SK-N-SH (cell line): Measurements from ENCODE around the gene GARNL3. TPM values are rescaled to one million over a fixed set of nuclear protein-coding genes. Genes with fewer than 3 reads are reported as not detected.

Experiments
- CTCF ChIA-PET: fragments of 300-600, 350-600 bp; formaldehyde crosslinking; extraction: SDS; loops from one replicate; lab custom pipeline; 2021; lab: Yijun Ruan, JAX
- POLR2A ChIA-PET: fragments of 350-600 bp; sonication (Branson Sonifier 250); formaldehyde crosslinking; extraction: SDS; loops from one replicate; lab custom pipeline; 2020; ENCODE audit warnings: antibody characterized with exemption, inconsistent platforms; lab: Yijun Ruan, JAX
- DNase-seq: peaks from one replicate; pipeline ENCODE4 v3.0.0; 2012
- H2AFZ ChIP-seq: fragments of 200-600 bp; sonication (generic); 2 replicates; pipeline ENCODE4 v1.8.1; 2016; ENCODE audit warnings: antibody characterized with exemption, mild to moderate bottlenecking, low read depth
- H3F3A ChIP-seq: fragments of 200-600 bp; sonication (generic); replicated peaks from 2 replicates; pipeline ENCODE3; 2016; ENCODE audit warnings: antibody characterized with exemption, mild to moderate bottlenecking; ENCODE audit not compliant: insufficient read depth
- H3K27ac ChIP-seq, 2 experiments: fragments of 200-500 bp in 1 of 2; fragments of 200-600 bp in 1 of 2; sonication (Bioruptor generic) in 1 of 2; sonication (generic), shearing (Covaris generic) in 1 of 2; 2 replicates each; pipeline versions ENCODE4 v1.5.1 to v1.6.1; 2014 to 2016; ENCODE audit warnings: low read depth in 2 of 2, inconsistent platforms in 1 of 2, low read length in 1 of 2, mild to moderate bottlenecking in 1 of 2, mixed read lengths in 1 of 2
- H3K27me3 ChIP-seq: fragments of 200-600 bp; sonication (generic), shearing (Covaris generic); 2 replicates; pipeline ENCODE4 v1.6.1; 2016; ENCODE audit warnings: mixed run types; ENCODE audit not compliant: insufficient read depth
- H3K36me3 ChIP-seq, 2 experiments: fragments of 200-500 bp in 1 of 2; fragments of 200-600 bp in 1 of 2; sonication (Bioruptor generic) in 1 of 2; sonication (generic) in 1 of 2; replicated peaks in 1 of 2; 2 replicates each; pipeline versions ENCODE3 to v1.5.1; 2014 to 2016; ENCODE audit warnings: low read length in 1 of 2, mild to moderate bottlenecking in 1 of 2; ENCODE audit not compliant: insufficient read depth in 2 of 2, control insufficient read depth in 1 of 2
- H3K4me1 ChIP-seq, 2 experiments: fragments of 200-500 bp in 1 of 2; fragments of 200-600 bp in 1 of 2; sonication (Bioruptor generic) in 1 of 2; sonication (generic), shearing (Covaris generic) in 1 of 2; 2 replicates each; pipeline versions ENCODE4 v1.5.1 to v1.6.1; 2014 to 2016; ENCODE audit warnings: low read depth in 1 of 2, low read length in 1 of 2, mixed run types in 1 of 2; ENCODE audit not compliant: insufficient read depth in 2 of 2, control insufficient read depth in 1 of 2
- H3K4me2 ChIP-seq: fragments of 200-600 bp; sonication (generic), shearing (Covaris generic); 2 replicates; pipeline ENCODE4 v1.6.1; 2017; ENCODE audit warnings: mixed run types
- H3K4me3 ChIP-seq, 2 experiments: fragments of 200-500 bp in 1 of 2; fragments of 200-600 bp in 1 of 2; sonication (Bioruptor generic) in 1 of 2; sonication (generic), shearing (Covaris generic) in 1 of 2; 2 replicates each; pipeline versions ENCODE4 v1.5.1 to v1.8.1; 2014 to 2016; ENCODE audit warnings: low read depth in 2 of 2, inconsistent platforms in 1 of 2, low read length in 1 of 2, mild to moderate bottlenecking in 1 of 2, mixed read lengths in 1 of 2, moderate library complexity in 1 of 2
- H3K79me2 ChIP-seq: fragments of 200-600 bp; sonication (generic); 2 replicates; pipeline ENCODE4 v1.8.1; 2017; ENCODE audit warnings: mild to moderate bottlenecking; ENCODE audit not compliant: insufficient read depth
- H3K9ac ChIP-seq: fragments of 200-600 bp; sonication (generic); 2 replicates; pipeline ENCODE4 v1.6.1; 2017; ENCODE audit warnings: mixed run types
- H3K9me2 ChIP-seq: fragments of 200-600 bp; sonication (generic); 2 replicates; pipeline ENCODE4 v1.6.1; 2017; ENCODE audit warnings: mixed run types
- H3K9me3 ChIP-seq: fragments of 200-600 bp; sonication (generic); 2 replicates; pipeline ENCODE4 v1.6.1; 2017; ENCODE audit warnings: mixed run types, mild to moderate bottlenecking, moderate library complexity
- H4K20me1 ChIP-seq: fragments of 200-600 bp; sonication (generic); 2 replicates; pipeline ENCODE4 v1.6.1; 2017; ENCODE audit warnings: mild to moderate bottlenecking, mixed run types; ENCODE audit not compliant: insufficient read depth
- EZH2phosphoT487 ChIP-seq: fragments of 200-600 bp; sonication (generic); IDR thresholded peaks from 2 replicates; pipeline ENCODE4 v1.6.1; 2017; ENCODE audit warnings: low read depth, mixed run types, mild to moderate bottlenecking, antibody characterized with exemption, moderate library complexity, borderline replicate concordance
- GATA2 ChIP-seq: sonication (generic); formaldehyde crosslinking; IDR thresholded peaks from 2 replicates; pipeline ENCODE4 v1.5.0; 2020; ENCODE audit warnings: mild to moderate bottlenecking, missing genetic modification reagents
- NFIC ChIP-seq: IDR thresholded peaks from 2 replicates; pipeline ENCODE4 v1.4.0; 2012; ENCODE audit warnings: borderline replicate concordance
- RCOR1 ChIP-seq: fragments of 150-350 bp; IDR thresholded peaks from 2 replicates; pipeline ENCODE4 v1.6.1; 2017; ENCODE audit warnings: antibody characterized with exemption, low read length
- SIN3A ChIP-seq: IDR thresholded peaks from 2 replicates; pipeline ENCODE4 v1.6.1; 2012; ENCODE audit warnings: low read depth, mild to moderate bottlenecking, low read length, moderate library complexity, borderline replicate concordance
- TAF1 ChIP-seq: IDR thresholded peaks from 2 replicates; pipeline ENCODE4 v1.6.1; 2012; ENCODE audit warnings: low read depth, mild to moderate bottlenecking, low read length, moderate library complexity, borderline replicate concordance
- TCF12 ChIP-seq: IDR thresholded peaks from 2 replicates; pipeline ENCODE4 v1.4.0; 2012
- YY1 ChIP-seq: IDR thresholded peaks from 2 replicates; pipeline ENCODE4 v1.4.0; 2012; ENCODE audit warnings: low read depth, mild to moderate bottlenecking
- WGBS: methylation state at CpG from one replicate; pipeline ENCODE4 v1.1.6; 2017; ENCODE audit warnings: low lambda C conversion rate; 5-methylcytosine and 5-hydroxymethylcytosine counted together
- polyA plus RNA-seq, 3 experiments: library from polyadenylated mRNA; depleted of rRNA; stranded (reverse); fragments of >200 nt; gene quantifications; 2 replicates each; pipeline ENCODE4 v1.2.3, GENCODE V29; 2012
- TF ChIP-seq, protein P1 (sequence below): fragments of 150-350 bp; IDR thresholded peaks from 2 replicates; pipeline ENCODE4 v1.6.1; 2017; ENCODE audit warnings: antibody characterized with exemption, low read length, low read depth, borderline replicate concordance
- TF ChIP-seq, protein P2 (sequence below): IDR thresholded peaks from 2 replicates; pipeline ENCODE4 v1.4.0; 2012; ENCODE audit warnings: low read depth, borderline replicate concordance

GARNL3 gene
- polyA plus RNA-seq, 1 of the 3 experiments (the other 2 are of a cell fraction): 9.1 TPM

DNA sequence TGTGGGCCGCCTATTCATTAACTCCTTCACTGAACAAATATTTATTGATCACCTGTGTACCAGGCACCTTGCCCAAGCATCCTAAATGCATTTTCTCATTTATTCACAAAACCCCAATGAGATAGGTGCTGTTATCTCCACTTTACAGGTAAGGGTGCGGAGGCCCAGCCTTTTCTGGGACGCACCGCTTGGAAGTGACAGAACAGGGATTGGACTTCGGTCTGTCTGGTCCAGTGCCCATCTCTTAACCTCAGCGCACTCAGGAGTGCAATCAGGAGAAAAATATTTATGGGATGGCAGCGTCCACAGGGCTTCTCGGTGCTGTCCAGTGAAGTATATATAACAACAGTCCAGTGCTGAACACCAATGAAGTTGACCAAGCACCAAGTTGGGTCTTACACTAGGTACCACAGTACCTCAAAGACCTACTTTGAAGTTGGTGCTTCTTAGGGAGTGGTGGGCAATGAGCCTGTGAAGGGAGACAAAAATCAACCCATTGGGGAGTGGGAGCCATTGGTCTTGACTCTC is 18.9 kb upstream of the GARNL3 start:
- no peaks in the 10 kb centered on the region for H3K9me3 ChIP-seq
- no peaks in the 10 kb centered on the region for H3F3A ChIP-seq
- peak overlapping the region in 1 of 2 experiments; percentile 17; a peak in 1 of 4 replicates for H3K27ac ChIP-seq
- H3K9ac ChIP-seq: peak overlapping the region; percentile 13; the same call in 1 of the 2 replicates
- no peaks in the 10 kb centered on the region for H4K20me1 ChIP-seq
- WGBS: 66% methylated on average over 8 of the region's 8 CpGs
- H3K4me3 ChIP-seq: peak overlapping the region; percentile 57 to 66
- peak overlapping the region; percentile 77 for H3K4me2 ChIP-seq
- no peaks in the 10 kb centered on the region for H3K79me2 ChIP-seq
- H2AFZ ChIP-seq: peak overlapping the region; percentile 75; the same call in 1 of the 2 replicates
- ChIA-PET CTCF (interaction anchor here (1.3 kb wide), 1 partner anchor 23 kb away, joined by 5 read pairs; no protein-coding TSS in a partner anchor), POLR2A (interaction anchor here (0.6 to 1.7 kb wide), 5 partner anchors 10 to 75 kb away, joined by 3 to 7 read pairs (median 3); no protein-coding TSS in a partner anchor)
- no peaks in the 10 kb centered on the region for H3K9me2 ChIP-seq
- H3K27me3 ChIP-seq: no peaks in the 10 kb centered on the region
- TF ChIP-seq SIN3A: 0 out of 2 replicates have a peak, but pooled peaks have one; percentile 8
- TF ChIP-seq, protein P1, sequence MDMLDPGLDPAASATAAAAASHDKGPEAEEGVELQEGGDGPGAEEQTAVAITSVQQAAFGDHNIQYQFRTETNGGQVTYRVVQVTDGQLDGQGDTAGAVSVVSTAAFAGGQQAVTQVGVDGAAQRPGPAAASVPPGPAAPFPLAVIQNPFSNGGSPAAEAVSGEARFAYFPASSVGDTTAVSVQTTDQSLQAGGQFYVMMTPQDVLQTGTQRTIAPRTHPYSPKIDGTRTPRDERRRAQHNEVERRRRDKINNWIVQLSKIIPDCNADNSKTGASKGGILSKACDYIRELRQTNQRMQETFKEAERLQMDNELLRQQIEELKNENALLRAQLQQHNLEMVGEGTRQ: no peak
- TF ChIP-seq TCF12: no peak
- no peak for TF ChIP-seq YY1
- TF ChIP-seq GATA2 (CRISPR knock-in tag): no peak
- no peak for TF ChIP-seq NFIC
- H3K36me3 ChIP-seq: peaks cover 0 to 2% of the 10 kb centered on the region in 2 experiments
- peaks cover 0 to 9% of the 10 kb centered on the region in 2 experiments; a peak in 1 of 4 replicates for H3K4me1 ChIP-seq
- no peak for DNase-seq

DNA sequence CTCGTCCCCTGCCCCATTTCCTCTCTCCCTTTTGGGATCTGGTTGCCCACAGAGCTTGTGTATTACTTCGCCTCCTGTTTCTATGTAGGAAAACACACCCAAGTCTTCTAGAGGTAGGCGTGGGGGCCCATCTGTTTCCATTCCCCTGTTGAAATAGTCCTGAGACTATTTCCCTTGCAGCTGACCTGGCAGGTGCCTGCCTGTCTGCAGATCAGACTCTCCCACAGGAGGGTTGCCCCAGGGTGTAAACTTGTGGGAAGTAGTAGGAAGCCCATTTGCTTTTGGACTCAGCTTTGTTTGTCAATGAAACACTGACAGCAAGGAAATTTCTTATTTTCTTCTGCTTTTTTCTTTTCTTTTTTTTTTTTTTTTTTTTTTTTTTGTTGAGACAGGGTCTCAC is 16.3 kb upstream of the GARNL3 start:
- H3K4me3 ChIP-seq: no peak overlapping the region
- no peaks in the 10 kb centered on the region for H4K20me1 ChIP-seq
- H3K36me3 ChIP-seq: peaks cover 0 to 2% of the 10 kb centered on the region in 2 experiments
- no peaks in the 10 kb centered on the region for H3K27me3 ChIP-seq
- H3K4me1 ChIP-seq: peaks cover 0 to 9% of the 10 kb centered on the region in 2 experiments; a peak in 1 of 4 replicates
- ChIA-PET CTCF (interaction anchor here (1.0 to 1.2 kb wide), 3 partner anchors 39 to 308 kb away, joined by 3 to 5 read pairs (median 3); no protein-coding TSS in a partner anchor), POLR2A (interaction anchor here (0.8 kb wide), 1 partner anchor 16 kb away, joined by 3 read pairs; no protein-coding TSS in a partner anchor)
- H3K79me2 ChIP-seq: no peaks in the 10 kb centered on the region
- H3F3A ChIP-seq: no peaks in the 10 kb centered on the region
- DNase-seq: no peak
- H2AFZ ChIP-seq: no peak overlapping the region
- H3K9me2 ChIP-seq: no peaks in the 10 kb centered on the region
- 95% methylated on average over 3 of the region's 3 CpGs for WGBS
- no peak overlapping the region for H3K27ac ChIP-seq
- no peak overlapping the region for H3K9ac ChIP-seq
- no peaks in the 10 kb centered on the region for H3K9me3 ChIP-seq
- no peak for TF ChIP-seq RCOR1
- no peak for TF ChIP-seq TAF1
- no peak for TF ChIP-seq SIN3A
- no peak for TF ChIP-seq EZH2phosphoT487
- TF ChIP-seq, protein P2, sequence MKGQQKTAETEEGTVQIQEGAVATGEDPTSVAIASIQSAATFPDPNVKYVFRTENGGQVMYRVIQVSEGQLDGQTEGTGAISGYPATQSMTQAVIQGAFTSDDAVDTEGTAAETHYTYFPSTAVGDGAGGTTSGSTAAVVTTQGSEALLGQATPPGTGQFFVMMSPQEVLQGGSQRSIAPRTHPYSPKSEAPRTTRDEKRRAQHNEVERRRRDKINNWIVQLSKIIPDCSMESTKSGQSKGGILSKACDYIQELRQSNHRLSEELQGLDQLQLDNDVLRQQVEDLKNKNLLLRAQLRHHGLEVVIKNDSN: no peak
- H3K4me2 ChIP-seq: no peak overlapping the region
